ENCODE data around the gene RACK1.
"Not testable (repeated sequence)": the region's sequence is repeated elsewhere in the genome, so short reads cannot be mapped to it uniquely, and the experiment has no call there.

RACK1 gene

DNA sequence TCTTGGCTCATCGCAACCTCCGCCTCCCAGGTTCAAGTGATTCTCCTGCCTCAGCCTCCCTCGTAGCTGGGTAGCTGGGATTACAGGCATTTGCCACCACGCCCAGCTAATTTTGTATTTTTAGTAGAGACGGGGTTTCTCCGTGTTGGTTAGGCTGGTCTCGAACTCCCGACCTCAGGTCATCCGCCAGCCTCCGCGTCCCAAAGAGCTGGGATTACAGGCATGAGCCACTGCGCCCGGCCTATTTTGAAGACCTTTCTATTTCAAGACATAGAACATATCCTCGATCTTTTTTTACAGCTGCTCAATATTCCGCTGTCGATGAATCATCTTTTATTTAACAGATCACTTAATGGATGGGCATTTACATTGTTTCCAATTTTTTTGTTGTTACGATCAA is 33.0 kb downstream of the RACK1 start:
- DNase-seq = not testable (repeated sequence)

DNA sequence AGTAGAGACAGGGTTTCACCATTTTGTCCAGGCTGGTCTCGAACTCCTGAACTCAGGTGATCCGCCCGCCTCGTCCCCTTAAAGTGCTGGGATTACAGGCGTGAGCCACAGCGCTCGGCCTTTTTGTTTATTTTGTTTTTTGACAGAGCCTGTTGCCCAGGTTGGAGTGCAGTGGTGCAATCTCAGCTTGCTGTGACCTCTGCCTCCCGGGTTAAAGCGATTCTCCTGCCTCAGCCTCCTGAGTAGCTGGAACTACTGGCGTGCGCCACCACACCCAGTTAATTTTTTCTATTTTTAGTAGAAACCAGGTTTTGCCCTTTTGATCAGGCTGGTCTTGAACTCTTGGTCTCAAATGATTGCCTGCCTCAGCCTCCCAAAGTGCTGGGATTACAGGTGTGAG is 33.6 kb downstream of the RACK1 start:
- DNase-seq = not testable (repeated sequence)

DNA sequence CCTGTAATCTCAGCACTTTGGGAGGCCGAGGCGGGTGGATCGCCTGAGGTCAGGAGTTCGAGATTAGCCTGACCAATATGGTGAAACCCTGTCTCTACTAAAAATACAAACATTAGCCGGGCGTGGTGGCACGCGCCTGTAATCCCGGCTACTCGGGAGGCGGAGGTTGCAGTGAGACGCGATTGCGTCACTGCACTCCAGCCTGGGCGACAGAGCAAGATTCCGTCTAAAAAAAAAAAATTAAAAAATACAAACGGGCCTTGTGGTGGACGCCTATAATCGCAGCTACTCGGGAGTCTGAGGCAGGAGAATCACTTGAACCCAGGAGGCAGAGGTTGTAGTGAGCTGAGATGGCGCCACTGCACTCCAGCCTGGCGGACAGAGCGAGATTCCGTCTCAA is 34.7 kb downstream of the RACK1 start:
- not testable (repeated sequence) for DNase-seq

DNA sequence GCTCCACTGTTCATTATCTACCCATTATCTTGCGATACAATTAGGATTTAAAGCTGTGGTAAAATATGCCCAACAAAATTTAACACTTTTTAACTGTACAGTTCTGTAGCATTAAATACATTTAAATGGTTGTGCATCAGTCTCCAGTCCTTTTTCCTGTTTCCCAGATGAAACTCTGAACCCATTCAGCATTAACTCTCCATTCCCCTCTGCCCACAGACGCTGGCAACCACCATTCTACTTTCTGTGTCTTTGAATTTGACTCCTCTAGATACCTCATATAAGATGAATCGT is 35.8 kb downstream of the RACK1 start:
- no peak for DNase-seq

DNA sequence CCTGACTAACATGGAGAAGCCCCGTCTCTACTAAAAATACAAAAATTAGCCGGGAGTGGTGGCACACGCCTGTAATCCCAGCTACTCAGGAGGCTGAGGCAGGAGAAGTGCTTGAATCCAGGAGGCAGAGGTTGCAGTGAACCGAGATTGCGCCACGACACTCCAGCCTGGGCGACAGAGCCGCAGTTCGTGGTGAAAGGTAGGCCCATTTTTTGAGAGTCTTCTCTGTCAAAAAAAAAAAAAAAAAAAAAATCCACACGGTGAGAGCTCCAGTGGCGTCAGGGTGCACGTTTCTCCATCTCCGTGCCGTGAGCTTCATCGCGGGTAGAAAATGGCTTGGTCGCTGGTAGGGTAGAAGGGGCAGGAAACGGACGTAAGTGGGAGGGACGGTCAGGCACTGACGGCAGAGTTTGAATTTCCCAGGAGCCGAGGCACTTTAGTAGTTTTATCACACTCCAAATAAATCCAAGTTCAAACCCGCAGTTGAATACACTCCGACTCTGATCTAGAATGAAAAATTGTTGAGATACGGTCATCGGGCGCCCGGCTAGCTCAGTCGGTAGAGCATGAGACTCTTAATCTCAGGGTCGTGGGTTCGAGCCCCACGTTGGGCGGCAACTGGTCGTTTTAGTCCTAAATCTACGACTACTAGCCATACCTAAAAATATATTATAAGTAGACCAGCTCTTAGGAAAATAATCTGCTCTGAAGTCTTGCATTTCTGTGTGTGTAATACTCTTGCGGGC is 36.3 kb downstream of the RACK1 start:
- DNase-seq = no peak

DNA sequence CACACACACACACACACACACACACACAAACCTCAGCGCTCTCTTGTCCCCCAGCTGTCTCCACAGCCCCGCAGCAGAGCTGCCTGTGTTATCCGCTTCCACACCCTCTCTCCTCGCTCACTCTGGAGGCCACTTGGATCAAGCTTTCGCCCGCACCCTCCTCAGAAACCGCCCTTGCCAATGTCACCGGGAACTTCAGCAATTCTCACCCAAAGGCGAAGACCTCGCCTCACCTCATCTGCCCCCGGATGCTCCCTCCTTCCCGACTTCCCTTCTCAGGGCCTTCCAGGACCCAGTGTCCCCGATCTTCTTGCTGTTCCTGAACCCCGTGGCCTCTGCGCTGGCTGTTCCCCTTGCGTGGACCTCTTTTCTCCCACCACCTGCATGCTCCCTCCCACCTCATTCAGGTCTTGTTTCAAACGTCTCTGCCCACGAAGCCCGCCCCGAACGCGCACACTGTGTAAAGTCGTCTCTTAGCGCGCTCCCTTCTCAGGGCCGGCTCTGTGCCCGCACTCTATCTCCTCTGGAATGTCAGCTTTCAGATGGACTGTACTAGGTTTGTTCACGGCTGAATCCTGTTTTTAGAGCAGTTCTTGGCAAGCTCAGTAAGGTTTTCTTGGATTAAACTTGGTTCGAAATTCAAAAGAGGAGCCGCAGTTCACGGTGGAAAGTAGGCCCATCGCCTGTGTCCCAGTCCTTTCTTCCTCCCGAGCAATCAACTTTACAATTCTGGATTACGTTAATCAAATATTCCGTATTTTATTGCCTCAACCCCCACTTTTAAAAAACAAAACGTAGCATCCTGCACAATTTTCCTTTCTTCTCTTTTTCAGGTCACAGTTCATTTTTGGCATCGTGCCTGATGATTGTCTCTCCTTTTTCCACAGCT is 37.7 kb downstream of the RACK1 start:
- no peak for DNase-seq

DNA sequence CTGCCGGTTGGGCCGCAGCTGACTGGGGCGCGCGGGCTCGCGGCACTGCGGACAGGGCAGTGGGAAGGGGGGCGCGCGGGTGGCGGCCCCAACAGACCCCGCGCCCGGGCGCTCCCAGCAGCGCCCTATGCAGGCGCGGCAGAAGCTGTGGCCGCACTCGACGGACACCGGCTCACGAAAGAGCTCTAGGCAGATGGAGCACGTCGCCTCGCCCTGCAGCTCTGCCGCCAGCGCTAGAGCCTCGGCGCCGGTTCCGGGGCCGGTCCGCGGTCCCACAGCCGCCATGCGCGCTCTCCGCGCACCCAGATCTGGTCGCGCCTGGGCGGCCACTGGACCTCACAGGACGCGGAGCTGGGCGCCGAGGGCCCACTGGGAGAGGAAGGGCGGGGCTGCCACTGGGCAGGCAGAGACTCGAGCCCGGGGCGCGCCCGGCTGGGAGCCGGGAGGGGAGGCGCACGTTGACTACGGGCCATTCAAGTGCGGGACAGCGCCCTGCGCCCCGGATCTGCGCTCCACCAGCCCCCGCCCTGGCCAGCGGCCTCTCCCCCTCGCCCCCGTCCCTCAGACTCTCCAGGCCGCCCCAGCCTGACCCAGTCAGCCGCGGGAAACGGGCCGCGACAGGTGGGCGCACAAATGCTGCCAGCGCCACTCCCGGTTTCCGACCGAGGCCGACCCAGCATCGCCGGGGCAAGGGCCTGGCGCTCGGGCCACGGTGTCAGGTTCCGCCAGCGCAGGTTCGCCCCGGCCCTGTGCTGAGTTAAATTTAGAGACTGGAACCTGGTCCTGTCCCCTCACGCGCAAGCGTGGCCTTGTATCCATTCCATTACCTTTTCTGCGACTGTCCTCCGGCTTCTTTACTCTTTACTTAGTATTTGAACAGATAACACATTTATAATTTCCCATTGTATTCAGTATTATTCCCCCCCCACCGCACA is 38.6 kb downstream of the RACK1 start, which contains the start of gene TRIM7:
Gene TRIM7, minus strand, starts transcription at position 371 of the 935 bp plus-strand sequence. Its CDS starts 86 bp downstream, at position 285.
- no peak for DNase-seq

DNA sequence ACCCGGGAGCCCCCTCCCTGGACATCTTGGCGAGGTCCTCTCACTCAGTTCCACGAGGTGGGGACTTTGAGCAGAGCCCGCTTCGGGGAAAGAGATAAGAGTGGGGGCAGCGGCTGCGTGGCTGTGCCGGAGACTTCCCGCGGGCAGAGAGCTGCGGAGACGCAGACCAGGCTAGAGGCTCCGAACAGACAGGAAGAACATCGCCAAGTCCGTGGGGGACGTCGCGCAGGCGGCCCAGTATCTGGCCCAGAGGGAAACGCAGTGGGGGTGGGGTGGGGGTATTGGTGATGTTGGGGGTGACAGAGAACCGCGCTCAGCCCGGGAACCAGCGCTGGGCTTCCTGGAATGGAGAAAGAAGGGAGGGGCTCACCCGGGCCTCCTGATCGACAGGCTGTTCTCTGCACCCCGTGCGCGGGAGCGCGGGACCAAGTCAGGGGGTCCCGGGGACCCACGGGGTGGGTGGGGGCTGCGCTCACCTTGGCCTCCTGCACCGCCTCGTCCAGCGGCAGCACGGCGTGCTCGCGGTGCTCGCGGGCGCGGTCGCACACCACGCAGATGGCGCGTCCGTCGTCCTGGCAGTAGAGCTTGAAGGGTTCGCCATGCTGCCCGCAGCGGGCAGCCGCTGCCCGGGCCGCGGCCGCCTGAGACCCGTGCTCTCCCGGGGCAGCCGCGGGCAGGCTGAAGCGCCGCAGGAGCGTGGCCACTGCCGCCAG is 39.4 kb downstream of the RACK1 start:
- DNase-seq = no peak

DNA sequence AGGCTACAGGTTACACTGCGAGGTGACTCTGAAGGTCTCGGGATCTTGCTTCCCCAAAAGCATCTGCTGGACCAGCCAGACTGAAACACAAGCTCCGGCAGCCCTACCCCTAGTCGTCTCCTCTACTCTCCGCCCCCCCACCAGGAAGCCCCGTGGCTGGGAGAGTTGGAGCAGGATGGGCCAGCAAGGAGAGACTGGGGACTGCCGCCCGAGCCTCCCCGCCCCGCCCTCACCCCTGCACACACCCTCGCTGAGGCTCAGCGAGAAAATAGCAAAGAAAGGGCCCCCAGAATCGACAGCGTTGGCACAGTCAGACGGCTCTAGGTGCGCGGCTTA is 40.0 kb downstream of the RACK1 start:
- DNase-seq = no peak

DNA sequence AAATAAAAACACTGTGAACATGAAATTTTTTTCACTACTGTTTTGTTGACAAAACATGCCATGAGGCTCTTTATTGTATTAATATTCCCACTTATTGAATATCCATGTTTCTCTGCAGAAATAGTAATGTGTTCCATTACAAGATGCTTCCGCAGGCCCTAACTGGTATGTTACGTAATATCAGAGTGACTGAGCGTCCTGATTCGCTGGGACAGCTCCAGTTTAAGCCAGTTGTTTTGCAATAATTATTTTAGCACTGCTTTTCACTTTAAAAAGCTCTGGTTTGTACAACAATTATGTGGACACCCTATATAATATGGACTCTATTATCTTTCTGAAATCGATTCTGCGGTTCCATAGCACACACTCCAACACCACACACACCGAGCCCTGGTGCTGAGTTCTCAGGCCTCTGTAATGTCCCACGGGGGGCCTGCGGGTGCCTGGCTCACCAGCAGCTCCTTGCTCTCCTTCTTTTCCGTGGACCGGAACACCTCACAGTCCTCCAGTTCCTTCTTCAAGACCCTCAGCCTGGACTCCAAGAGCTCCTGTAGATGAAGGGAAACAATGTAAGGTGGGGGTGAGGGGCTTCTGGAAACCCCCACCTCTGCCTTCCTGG is 40.5 kb downstream of the RACK1 start:
- DNase-seq = no peak

DNA sequence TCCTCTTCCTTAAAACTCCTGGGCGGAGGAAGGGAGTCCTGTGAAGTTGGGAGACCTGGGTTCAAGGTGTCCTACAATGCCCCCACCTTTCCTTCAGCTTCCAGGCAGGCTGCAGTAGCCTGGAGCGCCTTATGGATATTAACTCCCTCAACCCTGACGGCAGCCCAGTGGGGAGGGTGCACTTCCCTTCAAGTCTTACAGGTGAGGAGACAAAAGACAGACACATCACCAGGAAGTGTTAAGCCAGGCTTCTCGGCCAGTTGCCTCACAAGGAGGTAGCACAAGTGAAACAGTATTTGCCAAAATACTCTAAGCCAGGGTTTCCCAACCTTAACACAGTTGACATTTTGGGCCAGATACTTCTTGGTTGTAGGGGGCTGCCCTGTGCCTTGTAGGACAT is 42.9 kb downstream of the RACK1 start:
- no peak for DNase-seq

DNA sequence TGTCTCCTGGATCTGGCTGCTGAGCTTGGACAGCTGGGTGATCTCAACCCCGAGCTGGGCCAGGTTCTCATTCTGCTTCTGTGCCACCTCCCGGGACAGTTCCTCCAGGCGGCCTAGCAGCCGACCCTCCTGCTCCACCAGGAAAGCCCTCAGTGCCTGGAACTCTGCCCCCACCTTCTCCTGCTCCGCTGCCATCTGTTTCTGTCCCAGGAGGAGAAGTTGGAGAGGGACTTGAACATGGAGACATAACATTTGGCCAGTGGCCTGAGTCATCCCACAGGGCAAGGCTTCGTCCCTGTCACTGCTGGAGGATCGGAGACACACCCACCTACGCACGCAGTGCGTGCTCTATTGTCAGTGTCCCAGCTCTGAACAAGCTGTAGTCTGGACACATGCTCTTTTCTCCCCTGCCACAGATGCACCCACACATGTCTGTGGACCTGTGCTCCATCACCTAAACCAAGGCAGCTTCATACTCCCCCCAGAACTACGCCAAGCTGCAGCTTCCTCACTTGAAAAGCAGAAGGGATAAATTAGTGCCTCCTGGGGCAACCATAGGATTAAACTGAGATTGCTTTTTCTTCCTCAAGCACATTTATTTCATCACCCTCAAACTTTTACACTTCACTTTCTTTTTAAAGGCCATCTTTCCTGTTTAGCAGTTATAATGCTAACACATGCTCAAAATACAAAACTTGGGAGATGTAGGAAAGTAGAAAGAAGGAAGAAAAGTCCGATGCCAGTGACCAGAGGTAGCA is 43.6 kb downstream of the RACK1 start:
- DNase-seq = no peak

DNA sequence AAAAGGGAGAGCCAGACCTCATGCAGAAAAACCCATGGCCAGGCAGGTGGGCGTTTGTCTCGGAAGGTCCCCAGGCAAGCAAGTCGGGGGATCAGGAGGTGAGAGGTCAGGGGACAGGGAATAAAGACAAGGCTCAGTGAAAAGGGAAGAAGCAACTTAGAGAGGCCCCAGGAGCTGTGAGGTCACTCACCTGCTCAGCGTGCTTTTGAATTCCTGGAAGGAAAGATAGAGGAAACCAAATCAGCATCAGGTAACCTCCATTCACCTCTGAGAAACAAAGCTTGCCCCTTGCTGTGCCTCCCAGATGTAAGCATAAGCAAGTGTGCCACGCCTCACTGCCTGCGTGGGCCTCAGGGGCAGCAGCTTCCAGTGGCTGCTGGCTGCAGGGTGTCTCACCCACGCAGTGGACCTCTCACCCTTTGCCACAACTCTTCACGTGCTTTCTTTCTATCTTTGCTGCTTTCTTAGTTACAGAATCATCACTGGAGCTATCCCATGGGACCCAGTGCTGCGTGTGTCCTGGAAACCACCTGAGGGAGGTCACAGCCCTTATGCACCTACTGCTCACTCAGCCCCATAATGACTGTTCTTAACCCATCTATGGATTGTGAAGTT is 44.7 kb downstream of the RACK1 start:
- DNase-seq = no peak

DNA sequence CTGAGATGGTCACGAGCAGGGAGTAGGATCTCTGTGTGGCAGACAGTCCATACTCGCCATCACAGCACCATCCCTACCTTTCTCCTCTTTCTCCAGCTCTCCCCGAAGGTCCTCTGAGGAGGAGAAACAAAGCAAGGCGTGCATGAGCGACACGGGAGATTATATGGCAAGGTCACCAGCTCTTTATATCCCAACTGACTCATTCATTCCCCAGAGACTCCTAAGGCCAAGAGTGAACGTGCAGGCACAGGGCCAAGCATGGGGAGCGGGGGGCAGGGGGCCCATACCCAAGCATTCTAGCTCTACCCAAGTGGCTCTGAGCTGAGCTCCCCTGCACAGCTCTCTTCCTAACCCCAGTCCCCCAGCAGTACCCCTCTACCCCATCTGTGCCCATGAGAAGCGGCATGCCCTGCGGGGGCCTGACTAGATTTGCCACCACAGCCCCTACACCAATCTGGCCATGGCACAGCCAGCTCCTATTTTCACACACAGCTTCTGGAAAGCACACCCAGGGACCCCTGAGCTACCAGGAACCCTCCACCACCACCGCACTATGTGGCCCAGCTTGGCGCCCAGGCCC is 45.5 kb downstream of the RACK1 start:
- no peak for DNase-seq

DNA sequence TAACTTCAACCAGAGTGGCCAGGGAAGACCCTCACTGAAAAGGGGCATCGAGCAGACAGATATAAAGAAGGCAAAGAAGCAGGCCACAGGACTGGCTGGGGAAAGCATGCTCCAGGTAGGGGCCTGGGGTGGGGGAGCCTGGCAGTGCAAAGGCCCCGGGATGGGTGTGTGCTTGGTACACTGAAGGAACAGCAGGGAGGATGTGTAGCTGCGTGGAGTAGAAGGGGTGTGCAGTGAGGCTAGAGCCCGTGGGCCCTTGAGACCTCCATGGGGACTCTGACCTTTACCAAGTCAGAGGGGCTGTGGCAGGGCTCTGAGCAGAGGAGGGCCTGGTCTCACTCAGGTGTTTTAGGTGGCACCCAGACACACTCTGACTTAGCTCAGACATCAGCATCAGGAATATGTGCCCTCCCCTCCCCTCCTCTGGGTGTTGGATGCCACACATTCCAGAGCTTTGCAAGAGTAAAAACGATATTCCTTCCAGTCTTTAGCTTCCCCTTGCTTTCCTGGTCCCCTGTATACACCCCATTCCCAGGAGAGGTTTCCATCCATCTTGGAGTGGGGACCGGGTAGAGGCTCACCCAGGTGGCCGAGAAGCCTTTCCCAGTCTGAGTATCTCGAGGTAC is 46.3 kb downstream of the RACK1 start:
- no peak for DNase-seq

DNA sequence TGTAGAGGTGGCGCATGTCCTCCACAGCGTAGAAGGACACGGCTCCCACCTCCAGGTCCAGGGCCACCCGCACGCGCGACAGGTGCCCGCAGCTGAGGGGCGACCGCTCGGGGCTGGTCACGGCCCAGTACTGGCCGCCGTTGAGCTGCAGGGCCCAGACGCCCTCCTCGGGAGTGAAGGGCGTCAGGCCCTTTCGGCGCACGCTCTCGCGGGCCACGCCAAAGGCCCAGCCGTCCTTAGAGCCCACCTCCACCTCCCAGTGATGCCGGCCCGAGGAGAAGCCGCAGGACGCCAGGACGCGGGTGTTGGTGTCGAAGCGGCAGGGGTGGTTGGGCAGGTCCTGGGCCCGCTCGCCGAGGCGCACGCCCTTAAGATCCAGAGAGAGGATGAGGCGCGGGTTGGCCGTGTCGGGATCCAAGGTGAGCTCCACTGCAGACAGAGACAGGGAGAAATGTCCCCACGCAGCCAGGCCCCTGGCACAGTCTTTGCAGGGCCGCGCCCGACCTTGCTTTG is 48.4 kb downstream of the RACK1 start:
- no peak for DNase-seq

DNA sequence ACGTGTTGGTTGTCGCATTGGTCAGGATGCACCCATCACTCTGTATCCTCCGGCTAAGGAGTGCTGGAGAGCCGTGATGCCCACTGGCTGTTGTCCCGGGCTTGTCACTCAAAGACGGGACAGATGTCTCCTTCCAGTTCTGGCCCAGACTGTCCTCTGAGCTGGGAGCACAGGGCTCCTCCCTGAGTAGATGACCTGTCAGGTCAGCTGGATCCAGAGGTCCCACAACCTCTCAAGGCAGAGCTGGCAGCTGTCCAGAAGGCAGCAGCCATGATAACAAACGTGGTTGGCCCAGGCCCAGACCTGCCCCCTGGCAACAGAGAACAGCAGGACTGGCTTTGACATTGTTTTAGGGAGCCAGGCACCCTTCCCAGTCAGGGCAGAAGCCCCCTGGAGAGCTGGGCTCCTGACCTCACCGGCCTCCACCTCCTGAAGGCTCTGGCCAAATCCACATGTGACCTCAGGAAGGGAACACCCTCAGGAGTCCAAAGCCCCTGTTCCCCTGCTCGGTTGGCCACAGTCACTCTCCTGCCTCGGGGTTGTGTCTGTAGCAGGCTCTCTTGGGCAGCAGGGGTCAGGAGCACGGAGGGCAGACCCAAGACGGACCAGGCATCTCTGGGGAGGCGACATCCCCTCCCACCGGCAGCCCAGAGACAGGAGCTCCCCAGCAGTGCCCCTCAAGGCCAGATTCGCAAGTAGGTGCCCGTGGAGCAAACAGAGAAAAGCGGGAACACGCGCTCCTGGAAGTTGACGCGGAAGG is 49.0 kb downstream of the RACK1 start:
- DNase-seq = no peak

DNA sequence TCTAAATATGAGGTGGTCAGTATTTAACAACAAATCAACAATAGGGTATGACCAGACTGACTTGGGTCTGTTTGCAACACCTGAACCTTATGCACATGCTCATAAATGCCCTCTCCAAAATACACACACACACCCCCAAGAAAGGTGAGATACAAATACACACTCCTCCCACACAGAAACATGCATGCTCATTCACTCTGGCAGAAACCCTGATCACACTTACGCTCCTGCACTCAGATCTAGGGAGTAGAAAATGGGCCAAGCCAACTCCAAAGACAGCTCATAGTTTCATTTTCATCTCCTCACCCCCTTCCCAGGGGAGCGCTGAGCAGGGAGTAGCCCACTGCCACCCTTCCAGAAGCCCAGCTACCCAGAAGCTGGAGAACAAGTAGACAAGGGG is 50.0 kb downstream of the RACK1 start:
- DNase-seq = no peak

Measured in NCI-H69 (cell line).